HL-60 (cell line): Measurements from ENCODE around the gene LYPLA2.
A peak's percentile ranks its signal among the peaks of the same experiment; 100 is the strongest.

Experiments used
- CTCF ChIP-seq: IDR thresholded peaks from one replicate; pipeline ENCODE4 v1.5.1; 2011; ENCODE audit warnings: low read length, control low read depth, inconsistent platforms; ENCODE audit not compliant: insufficient read depth
- GABPA ChIP-seq: IDR thresholded peaks from 2 replicates; pipeline ENCODE4 v1.6.1; 2012; ENCODE audit warnings: low read depth
- POLR2AphosphoS5 ChIP-seq: IDR thresholded peaks from 2 replicates; pipeline ENCODE4 v1.6.1; 2012; ENCODE audit warnings: low read depth
- SPI1 ChIP-seq: IDR thresholded peaks from 2 replicates; pipeline ENCODE4 v1.6.1; 2012; ENCODE audit warnings: low read depth, mild to moderate bottlenecking, borderline replicate concordance

- no peak for TF ChIP-seq GABPA
- TF ChIP-seq CTCF = peak; percentile 9
- no peak for TF ChIP-seq SPI1
- no peak for TF ChIP-seq POLR2AphosphoS5
Observed at GRCh38 chr1:23798662-23799142, 7.8 kb downstream of the LYPLA2 start.
